Astrocyte (in vitro differentiated cells and primary cell): ENCODE data around the gene KIF3B. TPM values are rescaled to one million over a fixed set of nuclear protein-coding genes. Genes with fewer than 3 reads are reported as not detected.

Source experiments
- DNase-seq: peaks from one replicate; pipeline ENCODE4 v3.0.0-alpha.2; 2010; ENCODE audit warnings: low read depth
- FAIRE-seq: peaks from 2 replicates; lab custom pipeline; 2011; peaks lifted over from hg19 to GRCh38; lab: Jason Lieb, UNC
- H2AFZ ChIP-seq: 2 replicates; pipeline ENCODE4 v1.6.0; 2012; ENCODE audit warnings: low read depth, low read length, inconsistent platforms
- H3K27ac ChIP-seq: 2 replicates; pipeline ENCODE4 v1.5.1; 2011; ENCODE audit warnings: low read depth, low read length, inconsistent platforms
- H3K27me3 ChIP-seq: 2 replicates; pipeline ENCODE4 v1.6.0; 2011; ENCODE audit warnings: low read length, inconsistent platforms; ENCODE audit not compliant: insufficient read depth
- H3K36me3 ChIP-seq: 2 replicates; pipeline ENCODE4 v1.5.1; 2011; ENCODE audit warnings: low read length, inconsistent platforms; ENCODE audit not compliant: insufficient read depth
- H3K4me1 ChIP-seq: 2 replicates; pipeline ENCODE4 v1.5.1; 2011; ENCODE audit warnings: low read length, inconsistent platforms; ENCODE audit not compliant: insufficient read depth
- H3K4me2 ChIP-seq: 2 replicates; pipeline ENCODE4 v1.6.0; 2012; ENCODE audit warnings: low read length, inconsistent platforms
- H3K4me3 ChIP-seq: 2 replicates; pipeline ENCODE4 v1.5.1; 2011; ENCODE audit warnings: low read depth, mild to moderate bottlenecking, low read length, inconsistent platforms; ENCODE audit not compliant: insufficient read depth
- H3K79me2 ChIP-seq: 2 replicates; pipeline ENCODE4 v1.6.0; 2012; ENCODE audit warnings: mild to moderate bottlenecking, low read length, inconsistent platforms; ENCODE audit not compliant: insufficient read depth
- H3K9ac ChIP-seq: 2 replicates; pipeline ENCODE4 v1.6.0; 2012; ENCODE audit warnings: mild to moderate bottlenecking, low read length, inconsistent platforms
- H3K9me3 ChIP-seq: 2 replicates; pipeline ENCODE4 v1.5.1; 2012; ENCODE audit warnings: low read depth, mild to moderate bottlenecking, low read length, inconsistent platforms; ENCODE audit not compliant: insufficient read depth
- H4K20me1 ChIP-seq: 2 replicates; pipeline ENCODE4 v1.6.0; 2012; ENCODE audit warnings: low read length, inconsistent platforms; ENCODE audit not compliant: insufficient read depth
- H3K27ac Mint-ChIP-seq: one replicate; pipeline ENCODE4 v1.8.0; 2021; ENCODE audit warnings: mild to moderate bottlenecking, mixed read lengths; ENCODE audit not compliant: unreplicated experiment
- H3K27me3 Mint-ChIP-seq: one replicate; pipeline ENCODE4 v1.8.0; 2021; ENCODE audit warnings: low read depth, mixed read lengths; ENCODE audit not compliant: unreplicated experiment
- H3K36me3 Mint-ChIP-seq: one replicate; pipeline ENCODE4 v1.8.0; 2021; ENCODE audit warnings: low read depth, mixed read lengths; ENCODE audit not compliant: unreplicated experiment
- H3K4me1 Mint-ChIP-seq: one replicate; pipeline ENCODE4 v1.8.0; 2021; ENCODE audit warnings: low read depth, mixed read lengths; ENCODE audit not compliant: unreplicated experiment
- H3K4me3 Mint-ChIP-seq: one replicate; pipeline ENCODE4 v1.8.0; 2021; ENCODE audit warnings: mild to moderate bottlenecking, moderate library complexity, mixed read lengths; ENCODE audit not compliant: unreplicated experiment
- H3K9me3 Mint-ChIP-seq: one replicate; pipeline ENCODE4 v1.8.0; 2021; ENCODE audit warnings: mild to moderate bottlenecking, mixed read lengths; ENCODE audit not compliant: unreplicated experiment
- CTCF ChIP-seq: IDR thresholded peaks from 2 replicates; pipeline ENCODE4 v1.5.1; 2011; ENCODE audit warnings: low read depth, mild to moderate bottlenecking, inconsistent platforms, low read length, moderate library complexity; ENCODE audit not compliant: insufficient read depth
- EZH2 ChIP-seq: IDR thresholded peaks from 2 replicates; pipeline ENCODE4 v1.6.1; 2012; ENCODE audit warnings: mild to moderate bottlenecking, low read length, inconsistent platforms; ENCODE audit not compliant: insufficient read depth
- total RNA-seq: library from RNA; stranded (reverse); gene quantifications from 2 replicates; pipeline ENCODE4 v1.2.1, GENCODE V29; 2021

Gene KIF3B
- total RNA-seq, 1 donor from 2014 or later, result 28.5 TPM

GRCh38 chr20:32325706-32326503, 48.5 kb downstream of the KIF3B start:
- Histone ChIP-seq H3K36me3 (peaks cover 3% of the 10 kb centered on the region), H4K20me1 (no peaks in the 10 kb centered on the region), H3K4me3 (no peak overlapping the region), H3K27ac (peak overlapping the region; percentile 89), H3K79me2 (no peaks in the 10 kb centered on the region), H3K9ac (peak overlapping the region; percentile 54), H3K4me1 (peaks cover 22% of the 10 kb centered on the region), H2AFZ (no peak overlapping the region), H3K27me3 (no peaks in the 10 kb centered on the region), H3K9me3 (no peaks in the 10 kb centered on the region), H3K4me2 (peak overlapping the region; percentile 66)
- H3K4me1 Mint-ChIP-seq, result peaks cover 22% of the 10 kb centered on the region
- H3K36me3 Mint-ChIP-seq, result peaks cover 4% of the 10 kb centered on the region
- no peak overlapping the region for H3K4me3 Mint-ChIP-seq
- DNase-seq (peak; percentile 80), FAIRE-seq (peak; percentile 9)
- TF ChIP-seq EZH2 (no peak), CTCF (no peak)
- peak overlapping the region; percentile 59 for H3K27ac Mint-ChIP-seq
- H3K27me3 Mint-ChIP-seq, result no peaks in the 10 kb centered on the region
- no peaks in the 10 kb centered on the region for H3K9me3 Mint-ChIP-seq

DNA sequence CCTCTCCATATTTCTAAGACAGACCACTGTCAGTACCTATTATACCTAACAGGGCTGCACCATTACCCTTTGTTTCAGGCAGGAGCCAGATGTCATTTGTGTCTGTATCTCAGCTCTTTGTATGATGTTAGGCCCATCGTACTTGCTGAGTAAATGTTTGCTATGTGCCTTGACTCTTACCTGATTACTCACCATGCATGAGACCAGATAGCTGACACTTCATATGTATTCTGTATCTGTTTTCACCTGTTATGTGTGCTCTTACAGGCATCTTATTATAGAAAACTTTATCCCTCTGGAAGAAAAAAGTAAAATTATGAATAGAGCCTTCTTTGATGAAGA, 49.0 kb downstream of the KIF3B start:
- H3K27me3 ChIP-seq, result no peaks in the 10 kb centered on the region
- H3K9me3 ChIP-seq, result no peaks in the 10 kb centered on the region
- no peaks in the 10 kb centered on the region for H3K9me3 Mint-ChIP-seq
- peaks cover 22% of the 10 kb centered on the region for H3K4me1 Mint-ChIP-seq
- no peaks in the 10 kb centered on the region for H3K79me2 ChIP-seq
- no peak overlapping the region for H2AFZ ChIP-seq
- H3K9ac ChIP-seq, result peak overlapping the region; percentile 54
- DNase-seq, result peak; percentile 35
- no peaks in the 10 kb centered on the region for H4K20me1 ChIP-seq
- no peak overlapping the region for H3K4me3 ChIP-seq
- H3K4me3 Mint-ChIP-seq, result no peak overlapping the region
- peak overlapping the region; percentile 66 for H3K4me2 ChIP-seq
- H3K27ac ChIP-seq, result peak overlapping the region; percentile 89
- H3K36me3 Mint-ChIP-seq, result peaks cover 4% of the 10 kb centered on the region
- peaks cover 8% of the 10 kb centered on the region for H3K36me3 ChIP-seq
- no peaks in the 10 kb centered on the region for H3K27me3 Mint-ChIP-seq
- peaks cover 22% of the 10 kb centered on the region for H3K4me1 ChIP-seq
- no peak for TF ChIP-seq EZH2
- TF ChIP-seq CTCF, result no peak
- no peak for FAIRE-seq
- peak overlapping the region; percentile 23 for H3K27ac Mint-ChIP-seq

DNA sequence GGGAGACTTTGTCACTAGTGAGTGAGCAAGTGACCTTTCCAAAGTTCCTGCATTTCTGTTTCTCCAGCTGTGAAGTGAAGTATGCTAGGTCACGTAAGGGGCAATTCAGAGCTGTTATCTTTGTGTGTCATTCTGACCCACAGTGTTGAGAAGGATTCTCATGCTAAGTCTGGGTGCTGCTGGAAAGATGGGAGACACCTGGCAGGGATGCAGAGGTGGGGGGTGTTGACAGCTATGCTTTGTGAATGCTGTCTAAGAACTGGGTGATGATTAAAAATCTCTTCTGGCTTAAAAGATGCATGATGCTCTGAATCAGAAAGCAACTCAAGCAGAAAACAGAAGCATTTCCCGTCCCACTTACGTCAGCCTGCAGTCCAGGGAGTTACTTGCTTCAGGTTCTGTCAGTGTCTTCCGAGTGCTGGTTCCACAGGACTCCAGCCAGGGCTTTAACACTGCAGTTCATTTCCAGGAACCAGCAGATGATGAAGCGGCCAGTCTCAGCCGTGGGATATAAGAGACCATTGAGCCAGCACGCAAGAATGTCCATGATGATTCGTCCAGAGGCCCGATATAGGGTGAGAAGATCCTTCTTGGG, 49.7 kb downstream of the KIF3B start:
- Histone ChIP-seq H2AFZ (no peak overlapping the region), H3K9me3 (no peaks in the 10 kb centered on the region), H3K9ac (peak overlapping the region; percentile 54), H3K79me2 (no peaks in the 10 kb centered on the region), H3K4me2 (peak overlapping the region; percentile 66), H3K27ac (peak overlapping the region; percentile 89), H3K4me3 (no peak overlapping the region), H4K20me1 (no peaks in the 10 kb centered on the region), H3K27me3 (no peaks in the 10 kb centered on the region), H3K36me3 (peaks cover 13% of the 10 kb centered on the region), H3K4me1 (peaks cover 27% of the 10 kb centered on the region)
- Mint-ChIP-seq H3K27me3 (no peaks in the 10 kb centered on the region), H3K9me3 (no peaks in the 10 kb centered on the region), H3K36me3 (peaks cover 8% of the 10 kb centered on the region), H3K4me3 (no peak overlapping the region), H3K27ac (peak overlapping the region; percentile 81), H3K4me1 (peaks cover 27% of the 10 kb centered on the region)
- no peak for TF ChIP-seq EZH2
- TF ChIP-seq CTCF, result no peak
- DNase-seq (peak; percentile 96), FAIRE-seq (no peak)
